SK-N-SH (cell line): ENCODE data around the gene ARIH2.

Experiments used
- CTCF ChIP-seq: fragments of 200-600 bp; sonication (generic); IDR thresholded peaks from 2 replicates; pipeline ENCODE4 v1.6.1; 2017; ENCODE audit warnings: antibody characterized with exemption, mild to moderate bottlenecking, moderate library complexity
- EP300 ChIP-seq, 2 experiments: IDR thresholded peaks; 2 replicates each; pipeline versions ENCODE4 v1.4.0 to v1.6.1; 2012; ENCODE audit warnings: borderline replicate concordance in 1 of 2, low read depth in 1 of 2, low read length in 1 of 2
- FOXJ3 ChIP-seq: sonication (generic); formaldehyde crosslinking; IDR thresholded peaks from 2 replicates; pipeline ENCODE4 v1.5.1; 2020; ENCODE audit warnings: mild to moderate bottlenecking, missing genetic modification reagents
- FOXM1 ChIP-seq: IDR thresholded peaks from 2 replicates; pipeline ENCODE4 v1.4.0; 2012; ENCODE audit warnings: low read depth, mild to moderate bottlenecking
- JUND ChIP-seq: IDR thresholded peaks from 2 replicates; pipeline ENCODE4 v1.4.0; 2012
- MXI1 ChIP-seq: IDR thresholded peaks from 2 replicates; pipeline ENCODE4 v1.6.1; 2012; ENCODE audit warnings: mild to moderate bottlenecking, low read depth, low read length, improper control_type of control experiment
- POLR2AphosphoS5 ChIP-seq: IDR thresholded peaks from 2 replicates; pipeline ENCODE4 v1.6.1; 2012; ENCODE audit warnings: low read depth, low read length
- RAD21 ChIP-seq: IDR thresholded peaks from 2 replicates; pipeline ENCODE4 v1.6.1; 2012; ENCODE audit warnings: mild to moderate bottlenecking, low read length
- RCOR1 ChIP-seq: fragments of 150-350 bp; IDR thresholded peaks from 2 replicates; pipeline ENCODE4 v1.6.1; 2017; ENCODE audit warnings: antibody characterized with exemption, low read length
- SIN3A ChIP-seq: IDR thresholded peaks from 2 replicates; pipeline ENCODE4 v1.6.1; 2012; ENCODE audit warnings: low read depth, mild to moderate bottlenecking, low read length, moderate library complexity, borderline replicate concordance
- SMC3 ChIP-seq: IDR thresholded peaks from 2 replicates; pipeline ENCODE4 v1.6.1; 2012; ENCODE audit warnings: low read depth, low read length, improper control_type of control experiment
- TAF1 ChIP-seq: IDR thresholded peaks from 2 replicates; pipeline ENCODE4 v1.6.1; 2012; ENCODE audit warnings: low read depth, mild to moderate bottlenecking, low read length, moderate library complexity, borderline replicate concordance
- USF2 ChIP-seq: fragments of 150-350 bp; IDR thresholded peaks from 2 replicates; pipeline ENCODE4 v1.6.1; 2017; ENCODE audit warnings: antibody characterized with exemption, low read length, low read depth, borderline replicate concordance
- TF ChIP-seq, protein P1 (sequence below): IDR thresholded peaks from 2 replicates; pipeline ENCODE4 v1.4.0; 2012; ENCODE audit warnings: low read depth, borderline replicate concordance

DNA sequence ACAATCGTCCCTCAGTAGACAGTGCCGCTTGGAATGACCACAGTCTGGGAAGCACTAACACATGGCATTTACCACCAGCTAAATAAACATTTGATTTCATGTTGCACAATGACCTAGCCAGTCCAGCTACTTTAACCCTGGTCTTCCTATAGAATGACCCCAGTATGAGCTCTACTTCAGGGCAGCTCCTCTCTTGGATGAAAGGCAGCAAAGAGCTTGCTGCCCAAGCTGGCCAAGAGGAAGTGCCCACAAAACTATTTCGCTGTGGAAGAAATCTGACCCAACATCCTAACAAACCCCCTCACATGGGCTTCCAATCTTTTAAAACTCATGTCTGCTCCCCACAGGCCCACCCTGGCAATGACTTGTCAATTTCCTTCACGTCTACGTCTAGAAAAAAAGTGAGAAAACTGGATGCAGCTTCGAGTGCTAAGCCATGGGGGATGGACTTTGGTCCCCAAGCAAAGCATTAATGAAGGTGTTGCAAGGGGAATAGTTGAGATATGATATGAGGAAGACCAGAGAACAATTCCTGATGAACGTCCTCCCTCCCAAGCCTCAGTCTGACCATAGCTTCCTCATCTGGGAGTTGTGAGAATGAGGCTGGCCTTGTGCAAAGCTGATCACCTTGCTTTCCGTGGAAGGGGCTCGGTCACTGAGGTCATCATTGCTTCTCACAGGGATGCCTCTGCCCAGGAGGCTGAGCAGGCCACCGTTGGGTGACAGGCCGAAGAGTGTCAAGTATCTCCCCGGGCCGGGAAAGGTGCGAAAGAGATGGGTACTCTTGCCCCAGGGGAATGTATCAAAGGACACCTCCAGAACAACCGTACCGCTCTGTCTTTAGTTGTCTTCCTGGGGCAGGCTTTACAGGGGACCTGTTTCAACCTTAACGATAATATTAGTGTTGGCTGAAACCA is 20.9 kb upstream of the ARIH2 start:
- TF ChIP-seq, protein P1, sequence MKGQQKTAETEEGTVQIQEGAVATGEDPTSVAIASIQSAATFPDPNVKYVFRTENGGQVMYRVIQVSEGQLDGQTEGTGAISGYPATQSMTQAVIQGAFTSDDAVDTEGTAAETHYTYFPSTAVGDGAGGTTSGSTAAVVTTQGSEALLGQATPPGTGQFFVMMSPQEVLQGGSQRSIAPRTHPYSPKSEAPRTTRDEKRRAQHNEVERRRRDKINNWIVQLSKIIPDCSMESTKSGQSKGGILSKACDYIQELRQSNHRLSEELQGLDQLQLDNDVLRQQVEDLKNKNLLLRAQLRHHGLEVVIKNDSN = no peak
- TF ChIP-seq FOXJ3 (CRISPR knock-in tag) (no peak), FOXM1 (no peak), CTCF (no peak), MXI1 (no peak), SIN3A (no peak), SMC3 (no peak), EP300 (IDR thresholded peaks at IDR 0.05; ENCODE audit: borderline replicate concordance in 1 of 2, low read depth in 1 of 2, low read length in 1 of 2) (no peak), POLR2AphosphoS5 (no peak), JUND (no peak), RCOR1 (no peak), TAF1 (no peak), USF2 (no peak), RAD21 (no peak)
